ENCODE results near the gene TUBB6. TPM values are rescaled to one million over a fixed set of nuclear protein-coding genes. Genes with fewer than 3 reads are reported as not detected.
A peak's percentile ranks its signal among the peaks of the same experiment; 100 is the strongest.

TUBB6 gene
- total and polyA plus RNA-seq, 2 donors (not counting 3 experiments of a cell fraction or from before 2014, with no cell fraction given): 440 to 747 TPM

- POLR2A ChIA-PET: interaction anchor here (1.0 to 2.4 kb wide), 5 partner anchors 11 to 18 kb away, joined by 3 to 17 read pairs (median 9); partner anchors contain the start of gene TUBB6
- no peaks in the 10 kb centered on the region for H4K20me1 ChIP-seq (replicated peaks; ENCODE audit: control insufficient read depth, extremely low read depth, insufficient read depth, low read length)
- peak overlapping the region; percentile 9 for H2AFZ ChIP-seq (ENCODE audit: low read depth, low read length)
- peak; percentile 75 for DNase-seq (ENCODE audit: low read depth, low spot score)
- H3K4me2 ChIP-seq (ENCODE audit: insufficient read depth, low read length): no peak overlapping the region
- no peaks in the 10 kb centered on the region for H3K9me3 ChIP-seq (replicated peaks; ENCODE audit: control insufficient read depth, insufficient read depth, low read length)
- peak; percentile 26 for TF ChIP-seq POLR2AphosphoS5 (IDR thresholded peaks at IDR 0.05; ENCODE audit: insufficient read depth, low read depth, low read length)
- no peak for TF ChIP-seq POLR2A (IDR thresholded peaks at IDR 0.05; ENCODE audit: low read depth, low read length)
- no peaks in the 10 kb centered on the region for H3K79me2 ChIP-seq (ENCODE audit: control insufficient read depth, insufficient read depth, low read length)
- peak overlapping the region; percentile 85 for H3K27ac ChIP-seq (ENCODE audit: insufficient read depth, low read depth, low read length)
- no peaks in the 10 kb centered on the region for H3K36me3 ChIP-seq (ENCODE audit: control insufficient read depth in 2 of 2, extremely low read depth in 1 of 2, insufficient read depth in 2 of 2, low read length in 2 of 2)
- intact Hi-C loops (cut with micrococcal nuclease): loop anchor here (1.0 kb wide), 2 partner anchors 11 to 17 kb away; no protein-coding TSS in a partner anchor
- no peaks in the 10 kb centered on the region for H3K27me3 ChIP-seq (ENCODE audit: control insufficient read depth in 2 of 2, insufficient read depth in 2 of 2, low read length in 2 of 2)
- H3K9ac ChIP-seq (replicated peaks; ENCODE audit: extremely low read depth, insufficient read depth, low read length): no peak overlapping the region
- dilution Hi-C loops (cut with MboI; ENCODE audit: extremely low pct_ligation_motif_present, low sequenced_read_pairs): no loop called here
- H3K4me1 ChIP-seq (ENCODE audit: control insufficient read depth, extremely low read depth, insufficient read depth, low read length): peaks cover 14% of the 10 kb centered on the region
- no TSS peak for BruUV-seq (replicated peaks)
- peak; percentile 47 for FAIRE-seq
- H3K9me1 ChIP-seq (replicated peaks; ENCODE audit: control insufficient read depth, extremely low read depth, insufficient read depth, low read length): no peaks in the 10 kb centered on the region
- no peak overlapping the region for H3K4me3 ChIP-seq (replicated peaks in 1 of 3; ENCODE audit: insufficient read depth in 1 of 3, low read depth in 1 of 3, low read length in 3 of 3)
- CTCF ChIA-PET: interaction anchor here (1.5 to 3.9 kb wide), 7 partner anchors 9 to 32 kb away, joined by 4 to 36 read pairs (median 15); partner anchors contain the start of gene TUBB6
Measured at GRCh38 chr18:12296457-12296856, 11.6 kb upstream of the TUBB6 start.

GRCh38 chr18:12299862-12300261 lies 8.2 kb upstream of the TUBB6 start:
- peaks cover 14% of the 10 kb centered on the region for H3K4me1 ChIP-seq (ENCODE audit: control insufficient read depth, extremely low read depth, insufficient read depth, low read length)
- no peak overlapping the region for H3K4me3 ChIP-seq (replicated peaks in 1 of 3; ENCODE audit: insufficient read depth in 1 of 3, low read depth in 1 of 3, low read length in 3 of 3)
- ChIA-PET POLR2A (interaction anchor here (0.6 kb wide), 1 partner anchor 28 kb away, joined by 11 read pairs; no protein-coding TSS in a partner anchor), CTCF (interaction anchor here (0.6 to 1.6 kb wide), 5 partner anchors 8 to 47 kb away, joined by 3 to 10 read pairs (median 4); partner anchors contain the start of gene TUBB6)
- no peak overlapping the region for H2AFZ ChIP-seq (ENCODE audit: low read depth, low read length)
- dilution Hi-C loops (cut with MboI; ENCODE audit: extremely low pct_ligation_motif_present, low sequenced_read_pairs): no loop called here
- H3K36me3 ChIP-seq (ENCODE audit: control insufficient read depth in 2 of 2, extremely low read depth in 1 of 2, insufficient read depth in 2 of 2, low read length in 2 of 2): no peaks in the 10 kb centered on the region
- no peaks in the 10 kb centered on the region for H3K9me1 ChIP-seq (replicated peaks; ENCODE audit: control insufficient read depth, extremely low read depth, insufficient read depth, low read length)
- BruUV-seq (replicated peaks): no TSS peak
- no peaks in the 10 kb centered on the region for H3K79me2 ChIP-seq (ENCODE audit: control insufficient read depth, insufficient read depth, low read length)
- no peak overlapping the region for H3K27ac ChIP-seq (ENCODE audit: insufficient read depth, low read depth, low read length)
- H3K9ac ChIP-seq (replicated peaks; ENCODE audit: extremely low read depth, insufficient read depth, low read length): no peak overlapping the region
- DNase-seq (ENCODE audit: low read depth, low spot score): no peak
- intact Hi-C loops (cut with micrococcal nuclease): no loop called here
- H3K9me3 ChIP-seq (replicated peaks; ENCODE audit: control insufficient read depth, insufficient read depth, low read length): no peaks in the 10 kb centered on the region
- H3K4me2 ChIP-seq (ENCODE audit: insufficient read depth, low read length): no peak overlapping the region
- FAIRE-seq: no peak
- no peaks in the 10 kb centered on the region for H3K27me3 ChIP-seq (ENCODE audit: control insufficient read depth in 2 of 2, insufficient read depth in 2 of 2, low read length in 2 of 2)
- H4K20me1 ChIP-seq (replicated peaks; ENCODE audit: control insufficient read depth, extremely low read depth, insufficient read depth, low read length): no peaks in the 10 kb centered on the region
- no peak for TF ChIP-seq FOS (IDR thresholded peaks at IDR 0.05; ENCODE audit: borderline replicate concordance, insufficient read depth, low read length)
- TF ChIP-seq POLR2AphosphoS5 (IDR thresholded peaks at IDR 0.05; ENCODE audit: insufficient read depth, low read depth, low read length): no peak

Data from endothelial cell of umbilical vein (primary cell).